GM21723 (cell line): Measurements from ENCODE around the gene PLEKHM3.
A peak's percentile ranks its signal among the peaks of the same experiment; 100 is the strongest.

Experiments used
- ATAC-seq: cut with Tn5 transposase; IDR thresholded peaks from one replicate; pipeline ENCODE4 v1.9.1; 2021; ENCODE audit warnings: mild to moderate bottlenecking, moderate library complexity; ENCODE audit not compliant: unreplicated experiment

PLEKHM3 gene

GRCh38 chr2:207993151-207993763 is 32.1 kb downstream of the PLEKHM3 start:
- peak; percentile 70 for ATAC-seq

DNA sequence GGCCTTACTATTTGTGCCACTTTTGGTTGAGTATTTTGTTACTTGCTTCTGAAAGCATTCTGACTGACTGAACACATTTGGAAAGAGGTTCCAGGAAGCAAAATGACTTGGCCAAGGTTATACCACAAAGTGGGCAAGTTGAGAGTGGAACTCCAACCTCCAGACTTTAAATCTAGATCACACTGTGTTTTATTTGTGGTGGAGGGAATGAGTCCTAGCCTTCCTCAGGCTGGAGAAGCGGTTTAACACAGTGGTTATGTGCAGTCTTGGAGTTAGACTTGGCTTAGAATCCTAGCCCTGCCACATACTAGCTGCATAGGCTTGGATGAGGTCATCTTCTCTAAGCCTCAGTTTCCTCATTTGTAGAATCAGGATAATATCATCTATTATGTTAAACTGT is 33.4 kb downstream of the PLEKHM3 start:
- ATAC-seq, result no peak

DNA sequence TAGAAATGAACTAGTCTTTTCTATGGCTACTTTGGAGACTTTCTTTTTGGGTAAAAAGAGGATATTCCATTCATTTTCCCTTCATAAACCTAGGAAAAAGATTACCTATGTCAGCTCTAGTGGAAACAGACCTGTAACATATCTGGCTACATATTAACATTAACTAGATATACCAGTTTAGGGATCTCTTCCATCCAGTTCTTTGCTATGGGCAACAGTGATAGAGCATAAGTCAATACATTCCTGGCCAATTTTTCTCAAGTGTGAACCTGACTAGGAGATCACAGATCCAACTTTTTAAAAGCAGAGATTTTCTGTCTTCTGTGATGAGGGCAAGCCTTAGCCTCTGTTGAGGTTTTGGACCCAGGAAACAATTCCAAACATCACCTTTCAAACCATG is 34.5 kb downstream of the PLEKHM3 start:
- ATAC-seq, result no peak

- no peak for ATAC-seq
Observed at GRCh38 chr2:207988975-207989374, 36.4 kb downstream of the PLEKHM3 start.

GRCh38 chr2:207987025-207987716 is 38.2 kb downstream of the PLEKHM3 start:
- no peak for ATAC-seq

DNA sequence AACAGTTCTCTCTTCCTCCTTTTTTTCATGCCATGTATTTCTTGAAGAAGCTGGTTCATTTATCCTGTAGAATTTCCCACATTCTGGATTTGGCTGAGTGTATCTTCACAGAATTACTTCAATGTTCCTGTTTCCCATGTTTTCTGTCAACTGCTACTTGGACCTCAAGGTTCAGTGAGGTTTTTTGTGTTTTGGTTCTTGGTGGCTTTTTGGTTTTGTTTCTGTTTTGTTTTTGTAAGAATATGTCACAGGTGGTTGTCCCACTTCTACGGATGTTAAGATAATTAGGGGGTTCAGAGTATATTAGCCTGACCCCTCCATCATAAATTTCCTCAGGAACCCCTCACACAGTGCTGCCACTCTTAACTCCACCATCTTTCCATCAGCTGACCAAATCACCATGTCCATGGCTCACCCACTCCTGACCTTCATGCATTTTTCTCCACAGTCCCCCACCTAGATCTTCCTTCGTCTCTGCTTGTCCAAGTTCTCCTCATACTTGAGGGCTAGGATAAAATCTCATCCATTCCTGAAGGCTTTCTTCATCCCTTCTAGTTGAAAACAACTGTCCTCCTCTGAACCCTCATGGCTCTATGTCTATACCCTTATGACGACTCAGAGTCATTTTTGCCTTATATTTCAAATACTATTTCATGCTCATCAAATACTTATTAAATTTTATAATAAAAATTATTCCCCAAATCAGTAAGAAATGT is 40.4 kb downstream of the PLEKHM3 start:
- no peak for ATAC-seq

DNA sequence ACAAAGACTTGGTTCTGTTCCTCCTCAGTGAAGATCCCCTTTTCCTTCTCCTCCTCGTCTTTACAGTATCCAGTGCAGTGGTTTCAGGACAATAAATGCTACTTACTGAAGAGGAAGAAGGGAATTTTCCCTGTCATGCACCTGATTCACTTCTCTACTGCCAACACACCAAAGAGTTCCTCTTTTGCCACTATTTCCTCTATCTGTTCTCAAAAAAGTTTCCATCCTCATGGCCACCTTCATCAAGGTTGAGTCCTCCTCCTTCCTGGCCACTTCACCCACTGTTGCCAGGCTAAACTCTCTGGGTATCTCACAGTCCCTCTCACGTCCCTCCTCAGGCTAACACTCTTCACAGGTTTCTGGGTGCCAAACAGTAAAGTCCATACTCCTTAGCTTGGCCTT is 41.7 kb downstream of the PLEKHM3 start:
- ATAC-seq, result peak; percentile 68

DNA sequence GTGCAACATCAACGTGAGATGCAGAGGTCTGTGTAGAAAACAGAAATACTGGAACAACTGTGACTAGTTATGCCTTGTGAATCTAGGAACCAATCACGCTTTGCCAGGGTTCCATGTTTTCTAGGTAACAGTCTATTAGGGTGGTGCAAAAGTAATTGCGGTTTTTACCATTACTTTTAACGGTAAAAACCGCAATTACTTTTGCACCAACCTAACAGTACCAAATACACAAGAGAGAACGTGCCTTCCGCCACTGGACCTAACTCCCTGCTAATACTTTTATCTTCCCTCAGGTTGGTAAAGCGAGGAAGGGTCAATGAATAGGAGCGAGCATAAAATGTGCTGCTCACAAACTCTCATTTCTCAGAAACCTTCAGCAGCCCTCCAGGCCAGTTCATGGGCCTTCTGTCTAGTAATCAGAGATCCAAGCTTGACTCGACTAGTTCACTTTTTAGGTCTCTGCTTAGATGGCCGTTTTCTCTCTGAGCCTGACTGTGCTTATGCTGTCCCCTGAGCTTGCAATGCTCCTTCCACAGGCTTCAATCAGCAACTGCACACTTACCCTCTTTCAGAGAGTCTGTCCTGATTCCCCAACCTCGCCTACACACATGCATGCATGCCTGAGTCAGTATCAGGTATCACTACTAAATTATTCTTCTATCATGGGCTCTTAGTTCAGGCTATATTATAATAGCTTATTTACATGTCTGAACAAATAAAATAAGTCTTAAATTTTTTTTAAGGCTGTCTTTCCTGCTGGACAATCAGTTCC is 47.0 kb downstream of the PLEKHM3 start:
- ATAC-seq, result no peak

DNA sequence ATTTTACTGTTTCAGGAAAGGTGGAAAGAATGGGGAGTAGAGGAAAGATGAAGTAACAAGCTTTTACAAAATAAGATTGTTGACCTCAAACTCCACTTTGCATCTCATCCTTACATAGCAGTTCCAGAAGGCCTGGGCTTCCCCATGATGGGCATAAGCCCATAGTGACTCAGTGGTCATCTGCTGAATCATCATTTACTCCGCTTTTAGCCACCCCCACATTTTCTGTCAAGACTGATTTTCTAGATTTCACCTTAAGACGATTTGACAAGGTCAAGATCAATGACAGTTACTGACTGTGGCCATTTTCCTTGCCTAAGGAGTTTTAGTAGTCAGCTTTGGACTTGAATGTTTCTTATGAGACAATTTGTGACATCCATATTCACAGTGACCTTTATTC is 49.4 kb downstream of the PLEKHM3 start:
- ATAC-seq, result no peak

GRCh38 chr2:207974216-207974605 is 51.1 kb downstream of the PLEKHM3 start:
- ATAC-seq, result no peak

GRCh38 chr2:207970826-207971180 is 54.5 kb downstream of the PLEKHM3 start:
- ATAC-seq, result peak; percentile 41

GRCh38 chr2:207970147-207970825 is 55.0 kb downstream of the PLEKHM3 start:
- ATAC-seq, result no peak

- no peak for ATAC-seq
Observed at GRCh38 chr2:207969249-207969648, 56.1 kb downstream of the PLEKHM3 start.

DNA sequence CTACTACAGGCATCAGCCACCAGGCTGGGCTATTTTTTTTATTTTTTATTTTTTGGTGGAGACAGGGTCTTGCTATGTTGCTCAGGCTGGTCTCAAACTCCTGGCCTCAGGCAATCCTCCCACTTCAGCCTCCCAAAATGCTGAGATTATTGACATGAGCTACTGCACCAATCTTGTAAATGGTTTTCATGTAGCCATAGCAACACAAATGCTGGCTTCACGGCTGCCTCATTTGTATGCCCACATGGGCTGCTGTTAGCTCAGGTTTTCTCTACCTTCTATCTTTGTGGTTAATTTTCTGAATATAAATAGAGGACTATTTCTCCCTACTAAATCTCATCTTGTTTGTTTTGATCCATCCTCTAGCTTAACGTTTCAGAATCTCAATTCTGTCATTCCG is 58.2 kb downstream of the PLEKHM3 start:
- ATAC-seq, result no peak

DNA sequence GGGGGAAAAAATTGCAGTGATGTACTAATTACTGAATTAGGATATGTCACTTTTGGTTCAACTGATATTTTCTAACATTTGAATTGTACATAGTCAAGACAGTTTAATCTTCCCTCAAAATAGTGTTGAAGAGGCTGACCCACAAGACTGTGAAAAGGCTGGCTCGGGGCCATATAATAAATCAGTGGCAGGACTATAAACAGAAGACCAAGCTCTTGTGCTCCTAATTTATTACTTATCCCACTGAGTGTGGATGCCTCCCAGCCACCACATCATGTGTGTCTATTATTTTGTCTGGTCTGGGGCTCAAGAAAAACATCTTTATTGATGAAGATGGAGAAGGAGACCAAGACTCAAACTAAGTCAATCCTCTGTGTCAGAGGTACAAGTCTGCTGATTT is 64.4 kb downstream of the PLEKHM3 start:
- no peak for ATAC-seq

- ATAC-seq, result no peak
Observed at GRCh38 chr2:207960090-207960489, 65.2 kb downstream of the PLEKHM3 start.

- no peak for ATAC-seq
Observed at GRCh38 chr2:207956771-207957170, 68.6 kb downstream of the PLEKHM3 start.

- no peak for ATAC-seq
Observed at GRCh38 chr2:207955456-207955855, 69.9 kb downstream of the PLEKHM3 start.

- ATAC-seq, result no peak
Observed at GRCh38 chr2:207953354-207953753, 72.0 kb downstream of the PLEKHM3 start.

- no peak for ATAC-seq
Observed at GRCh38 chr2:207952564-207953345, 72.6 kb downstream of the PLEKHM3 start.
